Measurements from ENCODE around the gene DARS1.

The DARS1 gene

GRCh38 chr2:135985018-135985825, at the start of gene DARS1:
DARS1 (minus strand) TSS chr2:135985626; CDS start chr2:135985468, 158 bp downstream.
- peak; percentile 88 for DNase-seq

- no peak for DNase-seq
These were observed 49.2 kb upstream of the DARS1 start for GRCh38 chr2:136034629-136035028.

- DNase-seq, result no peak
These were observed 47.5 kb upstream of the DARS1 start for GRCh38 chr2:136032817-136033535.

- DNase-seq, result no peak
These were observed 46.8 kb upstream of the DARS1 start for GRCh38 chr2:136032192-136032591.

- DNase-seq, result no peak
These were observed 46.3 kb upstream of the DARS1 start for GRCh38 chr2:136031711-136032110.

- DNase-seq, result no peak
These were observed 45.0 kb upstream of the DARS1 start for GRCh38 chr2:136030406-136030805.

- no peak for DNase-seq
These were observed 43.7 kb upstream of the DARS1 start for GRCh38 chr2:136029149-136029548.

GRCh38 chr2:136028001-136028400, 42.6 kb upstream of the DARS1 start:
- DNase-seq, result no peak

GRCh38 chr2:136027112-136027511, 41.7 kb upstream of the DARS1 start:
- DNase-seq, result no peak

GRCh38 chr2:136025057-136025973, 39.9 kb upstream of the DARS1 start:
- peak; percentile 9 for DNase-seq

GRCh38 chr2:136024616-136025015, 39.2 kb upstream of the DARS1 start:
- DNase-seq, result no peak

- no peak for DNase-seq
These were observed 38.8 kb upstream of the DARS1 start for GRCh38 chr2:136024185-136024584.

- DNase-seq, result no peak
These were observed 38.0 kb upstream of the DARS1 start for GRCh38 chr2:136023416-136023815.

- DNase-seq, result peak; percentile 18
These were observed 37.1 kb upstream of the DARS1 start for GRCh38 chr2:136022396-136023146.

- DNase-seq, result no peak
These were observed 36.5 kb upstream of the DARS1 start for GRCh38 chr2:136021976-136022375.

GRCh38 chr2:136021406-136021805, 36.0 kb upstream of the DARS1 start:
- no peak for DNase-seq

- no peak for DNase-seq
These were observed 35.4 kb upstream of the DARS1 start for GRCh38 chr2:136020831-136021230.

GRCh38 chr2:136019825-136020224, 34.4 kb upstream of the DARS1 start:
- DNase-seq, result no peak

GRCh38 chr2:136019306-136019705, 33.9 kb upstream of the DARS1 start:
- DNase-seq, result no peak

- no peak for DNase-seq
These were observed 32.4 kb upstream of the DARS1 start for GRCh38 chr2:136017786-136018185.

- no peak for DNase-seq
These were observed 31.4 kb upstream of the DARS1 start for GRCh38 chr2:136016836-136017235.

GRCh38 chr2:136016427-136016826, 31.0 kb upstream of the DARS1 start:
- DNase-seq, result no peak
